H1 (cell line): ENCODE results near the gene WSCD2. TPM values are rescaled to one million over a fixed set of nuclear protein-coding genes. Genes with fewer than 3 reads are reported as not detected.

Source experiments
- EZH2 ChIP-seq: fragments of 200-600 bp; sonication (generic); IDR thresholded peaks from 2 replicates; pipeline ENCODE4 v1.7.1; 2012; ENCODE audit warnings: low read depth, mild to moderate bottlenecking, moderate library complexity, low read length, inconsistent platforms; ENCODE audit not compliant: severe bottlenecking
- HDAC6 ChIP-seq: IDR thresholded peaks from one replicate; pipeline ENCODE4 v1.7.1; 2012; ENCODE audit warnings: low read depth, mild to moderate bottlenecking, inconsistent platforms, low read length, moderate library complexity
- KDM1A ChIP-seq: fragments of 200-600, 300-600 bp; sonication (generic); IDR thresholded peaks from 2 replicates; pipeline ENCODE4 v1.7.1; 2016; ENCODE audit warnings: mild to moderate bottlenecking, low read length, borderline replicate concordance
- RFX5 ChIP-seq: IDR thresholded peaks from 2 replicates; pipeline ENCODE4 v1.6.1; 2011; ENCODE audit warnings: low read depth, low read length, improper control_type of control experiment, borderline replicate concordance
- RXRA ChIP-seq: IDR thresholded peaks from 2 replicates; pipeline ENCODE4 v1.6.1; 2011; ENCODE audit warnings: low read depth, mild to moderate bottlenecking, low read length, moderate library complexity; ENCODE audit not compliant: insufficient read depth
- SIX5 ChIP-seq: IDR thresholded peaks from 2 replicates; pipeline ENCODE4 v1.6.1; 2011; ENCODE audit warnings: mild to moderate bottlenecking, low read depth, low read length
- polyA plus RNA-seq, 7 experiments: library from polyadenylated mRNA; depleted of rRNA in 3 of 7; stranded (reverse) in 5 of 7; unstranded in 2 of 7; fragments of >200 nt in 5 of 7; fragments of 200-250 nt in 2 of 7; gene quantifications; 1 replicate in 5 of 7; 2 replicates in 1 of 7; 4 replicates in 1 of 7; pipeline versions ENCODE4 v1.2.1 to v1.2.3, GENCODE V29; 2011 to 2013; ENCODE audit warnings: missing spikeins in 2 of 7, mixed read lengths in 2 of 7
- total RNA-seq: library from RNA; stranded (reverse); fragmentation: NEBNext Ultra II Directional; extraction: Animal tissue kit (Norgen Biotek cat#: 25700); gene quantifications from 2 replicates; pipeline ENCODE4 v1.2.1, GENCODE V29; 2021
- TF ChIP-seq, protein P1 (sequence below): IDR thresholded peaks from 2 replicates; pipeline ENCODE4 v1.6.1; 2011; ENCODE audit warnings: low read depth, mild to moderate bottlenecking, low read length; ENCODE audit not compliant: insufficient read depth
- TF ChIP-seq, protein P2 (sequence below): IDR thresholded peaks from 2 replicates; pipeline ENCODE4 v1.6.1; 2012; ENCODE audit warnings: low read length, inconsistent platforms

The WSCD2 gene
- total and polyA plus RNA-seq, 2 of the 8 experiments (the other 6 are each of a cell fraction or from before 2014, with no cell fraction given): 1.3 to 2.2 TPM

- TF ChIP-seq RFX5 (no peak), RXRA (no peak), KDM1A (no peak), EZH2 (no peak), HDAC6 (no peak), SIX5 (no peak)
- TF ChIP-seq, protein P1, sequence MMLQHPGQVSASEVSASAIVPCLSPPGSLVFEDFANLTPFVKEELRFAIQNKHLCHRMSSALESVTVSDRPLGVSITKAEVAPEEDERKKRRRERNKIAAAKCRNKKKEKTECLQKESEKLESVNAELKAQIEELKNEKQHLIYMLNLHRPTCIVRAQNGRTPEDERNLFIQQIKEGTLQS: no peak
- TF ChIP-seq, protein P2, sequence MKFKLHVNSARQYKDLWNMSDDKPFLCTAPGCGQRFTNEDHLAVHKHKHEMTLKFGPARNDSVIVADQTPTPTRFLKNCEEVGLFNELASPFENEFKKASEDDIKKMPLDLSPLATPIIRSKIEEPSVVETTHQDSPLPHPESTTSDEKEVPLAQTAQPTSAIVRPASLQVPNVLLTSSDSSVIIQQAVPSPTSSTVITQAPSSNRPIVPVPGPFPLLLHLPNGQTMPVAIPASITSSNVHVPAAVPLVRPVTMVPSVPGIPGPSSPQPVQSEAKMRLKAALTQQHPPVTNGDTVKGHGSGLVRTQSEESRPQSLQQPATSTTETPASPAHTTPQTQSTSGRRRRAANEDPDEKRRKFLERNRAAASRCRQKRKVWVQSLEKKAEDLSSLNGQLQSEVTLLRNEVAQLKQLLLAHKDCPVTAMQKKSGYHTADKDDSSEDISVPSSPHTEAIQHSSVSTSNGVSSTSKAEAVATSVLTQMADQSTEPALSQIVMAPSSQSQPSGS: no peak
- TF ChIP-seq, all 59 proteins: peak for 0
These were observed 669 bp upstream of the WSCD2 start (continued) for GRCh38 chr12:108128221-108129016.
